Gastroesophageal sphincter (tissue), 4 donors: ENCODE measurements around the gene ITGB5. TPM values are rescaled to one million over a fixed set of nuclear protein-coding genes. Genes with fewer than 3 reads are reported as not detected.

Experiments used
- ATAC-seq: fragments of 150-250 bp; one replicate; pipeline ENCODE4 v1.9.1; 2016; ENCODE audit warnings: mild to moderate bottlenecking, moderate library complexity
- H3K27ac ChIP-seq, 4 donors: fragments of 200-600 bp; sonication (generic) in 3 of 4; 1 replicate in 3 of 4; 2 replicates in 1 of 4; pipeline ENCODE4 v1.5.1; 2016 to 2019
- H3K27me3 ChIP-seq: fragments of 200-600 bp; sonication (generic); one replicate; pipeline ENCODE4 v1.5.1; 2019
- H3K36me3 ChIP-seq, 2 donors: fragments of 200-600 bp; sonication (generic); one replicate each; pipeline ENCODE4 v1.5.1; 2019; ENCODE audit warnings: control low read depth in 1 of 2
- H3K4me1 ChIP-seq, 3 donors: fragments of 200-600 bp; sonication (generic); 1 replicate in 2 of 3; 2 replicates in 1 of 3; pipeline ENCODE4 v1.5.1; 2016 to 2019; ENCODE audit warnings: control low read depth in 2 of 3
- H3K4me3 ChIP-seq, 2 donors: fragments of 200-600 bp; sonication (generic); one replicate each; pipeline ENCODE4 v1.5.1; 2019; ENCODE audit warnings: mild to moderate bottlenecking in 1 of 2, moderate library complexity in 1 of 2
- H3K9me3 ChIP-seq, 3 donors: fragments of 200-600 bp; sonication (generic); one replicate each; pipeline ENCODE4 v1.5.1; 2017 to 2019; ENCODE audit warnings: control low read depth in 2 of 3
- CTCF ChIP-seq, 4 experiments: fragments of 200-600 bp in 2 of 4; fragments of 450-650 bp in 2 of 4; sonication (generic) in 1 of 4; IDR thresholded peaks; one replicate each; pipeline ENCODE4 v1.5.1; 2017 to 2019; ENCODE audit warnings: antibody characterized with exemption in 4 of 4, mild to moderate bottlenecking in 2 of 4, moderate library complexity in 2 of 4
- EP300 ChIP-seq: sonication (generic); formaldehyde crosslinking; IDR thresholded peaks from one replicate; pipeline ENCODE4 v1.6.1; 2017; ENCODE audit warnings: antibody characterized with exemption, mild to moderate bottlenecking
- POLR2A ChIP-seq, 2 donors: fragments of 450-650 bp; IDR thresholded peaks; one replicate each; pipeline ENCODE4 v1.6.1; 2017; ENCODE audit warnings: antibody characterized with exemption in 2 of 2, mild to moderate bottlenecking in 2 of 2, moderate library complexity in 1 of 2
- POLR2AphosphoS5 ChIP-seq: sonication (generic); formaldehyde crosslinking; IDR thresholded peaks from one replicate; pipeline ENCODE4 v1.6.1; 2017; ENCODE audit warnings: antibody characterized with exemption
- WGBS, 2 donors: methylation state at CpG; one replicate each; pipeline ENCODE4 v1.1.5; 2018; ENCODE audit warnings: low coverage in 1 of 2; 5-methylcytosine and 5-hydroxymethylcytosine counted together
- total RNA-seq, 4 donors: library from RNA; depleted of rRNA; stranded (reverse); fragments of >200 nt; gene quantifications; one replicate each; pipeline ENCODE4 v1.1.0, GENCODE V29; 2016

The ITGB5 gene
- total RNA-seq, 4 donors from 2014 or later = 125 to 312 (median 151) TPM

- Histone ChIP-seq H3K9me3 (no peaks in the 10 kb centered on the region), H3K27me3 (no peaks in the 10 kb centered on the region), H3K36me3 (peaks cover 0 to 57% of the 10 kb centered on the region in 2 donors), H3K27ac (peak overlapping the region in 3 of 4 donors; percentile 28 to 79 (median 29)), H3K4me3 (no peak overlapping the region), H3K4me1 (peaks cover 4 to 56% (median 26%) of the 10 kb centered on the region in 3 donors)
- WGBS, 2 donors = 94% methylated on average over 4 of the region's 10 CpGs; no CpG with 5 or more reads in 1 of the 2 donors
- ATAC-seq = no peak
- no peak for TF ChIP-seq POLR2A (IDR thresholded peaks at IDR 0.05)
- no peak for TF ChIP-seq EP300
- no peak for TF ChIP-seq CTCF (IDR thresholded peaks at IDR 0.05)
- no peak for TF ChIP-seq POLR2AphosphoS5
These were observed 116.7 kb downstream of the ITGB5 start for GRCh38 chr3:124770336-124771082.

GRCh38 chr3:124769462-124769861 lies 117.7 kb downstream of the ITGB5 start:
- WGBS, 2 donors = 100% methylated on average over 3 of the region's 9 CpGs; no CpG with 5 or more reads in 1 of the 2 donors
- peaks cover 0 to 67% of the 10 kb centered on the region in 2 donors for H3K36me3 ChIP-seq
- no peak overlapping the region for H3K27ac ChIP-seq
- no peaks in the 10 kb centered on the region for H3K27me3 ChIP-seq
- TF ChIP-seq POLR2AphosphoS5 = no peak
- no peak for TF ChIP-seq CTCF (IDR thresholded peaks at IDR 0.05)
- no peak for TF ChIP-seq EP300
- TF ChIP-seq POLR2A (IDR thresholded peaks at IDR 0.05) = no peak
- H3K9me3 ChIP-seq = no peaks in the 10 kb centered on the region
- H3K4me1 ChIP-seq = peaks cover 2 to 46% (median 20%) of the 10 kb centered on the region in 3 donors
- no peak overlapping the region for H3K4me3 ChIP-seq
- no peak for ATAC-seq

GRCh38 chr3:124768812-124769211 lies 118.4 kb downstream of the ITGB5 start:
- TF ChIP-seq POLR2A (IDR thresholded peaks at IDR 0.05) (no peak), CTCF (IDR thresholded peaks at IDR 0.05) (no peak), POLR2AphosphoS5 (no peak), EP300 (no peak)
- Histone ChIP-seq H3K4me3 (no peak overlapping the region), H3K9me3 (no peaks in the 10 kb centered on the region), H3K27ac (no peak overlapping the region), H3K4me1 (peaks cover 2 to 39% (median 16%) of the 10 kb centered on the region in 3 donors), H3K27me3 (no peaks in the 10 kb centered on the region), H3K36me3 (peaks cover 0 to 73% of the 10 kb centered on the region in 2 donors)
- 64% methylated on average over 7 of the region's 7 CpGs; no CpG with 5 or more reads in 1 of the 2 donors for WGBS, 2 donors
- ATAC-seq = no peak

GRCh38 chr3:124767691-124768090 lies 119.5 kb downstream of the ITGB5 start:
- Histone ChIP-seq H3K36me3 (peaks cover 0 to 75% of the 10 kb centered on the region in 2 donors), H3K4me3 (no peak overlapping the region), H3K27ac (no peak overlapping the region), H3K9me3 (no peaks in the 10 kb centered on the region), H3K4me1 (peaks cover 2 to 28% (median 16%) of the 10 kb centered on the region in 3 donors), H3K27me3 (no peaks in the 10 kb centered on the region)
- TF ChIP-seq CTCF (IDR thresholded peaks at IDR 0.05) = no peak
- TF ChIP-seq POLR2A (IDR thresholded peaks at IDR 0.05) = no peak
- TF ChIP-seq EP300 = no peak
- no peak for TF ChIP-seq POLR2AphosphoS5
- WGBS, 2 donors = 77 to 96% methylated on average over 3 to 4 of the region's 6 CpGs
- ATAC-seq = no peak

- Histone ChIP-seq H3K27ac (no peak overlapping the region), H3K4me3 (no peak overlapping the region), H3K4me1 (peaks cover 0 to 24% (median 12%) of the 10 kb centered on the region in 3 donors), H3K9me3 (no peaks in the 10 kb centered on the region), H3K27me3 (no peaks in the 10 kb centered on the region), H3K36me3 (peaks cover 0 to 77% of the 10 kb centered on the region in 2 donors)
- WGBS, 2 donors = 74 to 78% methylated on average over 2 to 4 of the region's 5 CpGs
- no peak for ATAC-seq
- TF ChIP-seq EP300 (no peak), CTCF (IDR thresholded peaks at IDR 0.05) (no peak), POLR2AphosphoS5 (no peak), POLR2A (IDR thresholded peaks at IDR 0.05) (no peak)
These were observed 119.9 kb downstream of the ITGB5 start for GRCh38 chr3:124767264-124767663.
